Cerebellar nuclear complex (tissue), 1 donor: ENCODE results near the gene MACROD2.

Source experiments
- DNase-seq, 2 experiments: peaks; one replicate each; lab custom pipeline; 2025; lab: John Stamatoyannopoulos, UW

Gene MACROD2

DNA sequence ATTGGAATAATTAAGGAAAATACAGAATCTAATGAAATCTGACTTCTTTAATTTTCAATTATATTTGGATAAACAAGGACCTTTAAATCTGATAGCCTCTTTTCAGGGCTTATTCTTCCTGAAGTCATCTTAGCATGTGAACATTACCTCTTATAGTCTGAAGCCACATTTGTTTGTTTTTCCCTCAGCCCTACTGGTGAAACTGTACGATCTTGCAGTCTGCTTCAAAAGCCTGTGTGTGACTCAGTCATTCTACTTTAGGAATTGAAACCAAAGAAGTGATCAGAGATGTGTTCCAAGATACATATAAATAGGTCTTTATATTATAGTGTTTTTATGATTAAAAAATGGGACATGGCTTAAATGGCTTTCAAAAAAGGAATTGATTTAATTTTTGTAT, 67.5 kb downstream of the MACROD2 start:
- no peak for DNase-seq

DNA sequence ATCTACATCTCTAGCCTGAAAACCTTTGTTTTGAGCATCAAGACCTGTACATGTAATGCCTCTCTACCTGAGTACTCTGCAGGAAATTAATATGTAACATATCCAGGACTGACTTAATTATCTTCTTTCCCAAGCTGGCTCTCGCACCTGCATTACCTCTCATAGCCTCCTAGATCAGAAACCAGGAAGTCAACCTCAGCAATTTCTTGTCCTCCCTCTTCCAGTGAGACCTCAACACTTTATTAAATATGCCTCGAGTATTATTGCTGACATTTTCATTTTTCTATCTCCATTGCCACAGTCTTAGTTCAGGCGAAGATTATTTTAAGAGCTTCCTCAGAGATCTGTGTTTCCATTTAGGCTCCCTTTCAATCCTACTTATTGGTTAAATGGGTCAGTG, 69.0 kb downstream of the MACROD2 start:
- DNase-seq, result no peak

DNA sequence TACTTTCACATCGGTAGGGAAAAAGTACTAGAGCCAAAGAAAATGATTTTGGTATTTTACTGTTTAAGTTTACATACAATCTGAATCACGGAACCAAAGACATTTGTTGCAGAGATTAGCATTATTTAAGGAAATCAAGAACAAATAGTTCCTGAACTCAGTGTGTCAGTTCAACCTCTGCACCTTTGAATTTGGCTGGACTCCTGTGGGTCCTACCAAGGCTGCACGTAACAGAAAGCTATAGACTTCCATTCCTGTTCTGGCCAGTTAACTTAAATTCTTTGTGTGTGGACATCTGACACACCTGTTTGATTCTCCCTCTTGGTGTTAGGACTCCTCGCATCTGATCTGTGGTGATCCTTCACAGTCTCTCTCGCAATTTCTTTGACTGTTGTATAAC, 69.6 kb downstream of the MACROD2 start:
- no peak for DNase-seq

DNA sequence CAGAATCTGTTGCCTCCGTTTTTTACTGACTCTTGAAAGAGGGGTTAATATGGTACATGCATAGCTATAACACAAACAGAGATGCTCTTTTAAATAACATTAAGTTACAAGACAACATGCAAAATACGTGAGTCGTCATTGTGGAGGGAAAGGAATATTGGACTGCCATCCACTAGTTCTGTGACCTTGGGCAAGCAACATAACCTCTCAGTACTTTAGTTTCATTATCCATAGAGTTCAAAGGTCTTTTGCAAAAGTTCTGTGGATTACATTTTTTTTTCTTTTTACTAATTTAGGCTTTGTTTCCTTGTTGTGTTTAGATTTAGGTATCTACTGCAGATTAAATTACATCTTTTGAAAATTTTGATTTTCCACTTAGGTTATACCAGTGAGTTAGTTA, 70.5 kb downstream of the MACROD2 start:
- DNase-seq, result no peak

DNA sequence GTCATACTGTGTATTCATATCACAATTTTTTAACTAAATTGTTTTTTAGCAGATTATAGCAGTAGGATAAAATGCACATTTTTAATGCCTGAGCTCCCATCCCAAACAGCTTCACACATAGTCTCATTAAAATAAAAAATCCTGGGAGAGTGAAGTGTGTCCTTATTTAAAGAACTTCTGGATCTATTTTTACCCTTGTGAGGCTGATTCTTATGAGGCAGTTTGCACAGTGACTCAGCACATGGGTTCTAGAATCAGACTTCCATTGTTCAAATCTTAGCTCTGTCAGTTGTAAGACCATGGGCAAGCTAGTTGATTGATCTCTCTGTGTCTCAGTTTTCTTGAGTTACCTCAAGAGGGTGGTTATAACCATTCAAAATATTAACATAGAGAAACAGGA, 72.3 kb downstream of the MACROD2 start:
- DNase-seq, result no peak

DNA sequence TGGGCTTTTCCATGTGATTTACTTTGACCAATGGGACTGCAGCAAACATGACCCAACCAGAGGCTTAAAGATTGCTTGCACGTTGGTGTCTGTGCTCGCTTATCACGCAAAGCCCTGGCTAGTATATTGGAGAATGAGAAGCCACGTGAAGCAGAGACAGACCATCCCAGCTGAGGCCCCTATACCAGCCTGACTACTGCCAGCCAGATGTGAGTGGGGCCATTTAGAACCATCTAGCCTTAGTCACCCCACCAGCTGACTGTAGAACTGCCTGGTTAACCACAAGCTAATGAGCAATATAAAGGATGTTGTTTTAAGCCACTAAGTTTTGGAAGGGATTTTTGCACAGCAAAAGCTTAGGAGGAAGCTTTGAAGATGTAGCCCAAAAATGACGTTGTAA, 74.5 kb downstream of the MACROD2 start:
- DNase-seq, result no peak

DNA sequence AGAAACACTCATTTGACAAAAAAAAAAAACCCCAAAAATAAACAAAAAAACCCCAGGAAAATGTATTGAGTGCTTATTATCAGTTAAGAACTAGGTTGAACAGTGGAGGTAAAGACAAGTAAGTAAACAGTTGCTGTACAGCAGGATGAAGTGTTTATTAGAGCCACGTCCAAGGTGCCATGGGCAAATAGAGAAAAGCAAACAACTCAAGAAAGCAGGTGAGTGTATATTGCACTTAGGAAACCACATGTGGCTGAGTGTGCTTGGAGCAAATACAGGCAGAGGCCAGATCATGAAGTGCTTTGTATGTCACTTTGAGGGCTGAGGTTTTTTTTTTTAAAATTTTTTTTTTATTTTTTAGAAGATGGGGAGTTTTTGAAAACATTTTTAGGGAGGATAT, 98.3 kb downstream of the MACROD2 start:
- DNase-seq, result no peak

DNA sequence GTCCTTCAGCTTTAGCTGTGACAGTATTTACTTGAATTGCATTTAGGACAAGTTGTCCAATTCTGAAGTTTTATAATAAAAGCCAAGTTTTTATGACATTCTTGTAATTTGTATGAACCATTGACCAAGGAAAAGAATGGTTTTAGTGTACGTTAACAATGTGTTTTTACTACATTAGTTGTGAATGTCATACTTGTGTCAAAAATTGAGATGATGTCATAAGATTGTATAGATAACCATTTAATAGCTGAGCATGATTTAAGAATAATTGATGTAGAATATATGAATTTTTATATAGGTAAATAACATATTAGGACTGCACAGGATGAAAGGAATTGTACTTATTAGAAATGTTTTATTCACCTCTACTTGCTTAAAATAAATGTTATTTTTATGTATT, 102.9 kb downstream of the MACROD2 start:
- DNase-seq, result no peak

DNA sequence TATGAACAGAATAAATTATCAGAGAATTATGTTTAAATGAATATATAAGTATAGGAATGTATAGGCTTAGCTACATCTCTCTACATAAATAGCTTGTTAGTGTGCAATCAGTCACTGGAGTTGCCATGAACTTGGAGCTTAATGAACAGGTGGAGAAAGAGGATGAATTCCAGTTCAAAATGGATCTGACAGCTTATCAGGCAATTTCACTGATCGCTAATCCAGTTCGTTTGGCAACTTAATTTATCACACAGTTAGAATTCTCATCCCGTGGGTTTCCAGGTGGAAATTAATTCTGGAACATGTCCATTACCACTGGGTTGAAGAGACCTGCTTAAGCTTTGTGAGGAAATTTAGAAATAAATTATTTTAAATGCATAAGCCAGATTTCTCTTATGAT, 118.1 kb downstream of the MACROD2 start:
- DNase-seq, result no peak

DNA sequence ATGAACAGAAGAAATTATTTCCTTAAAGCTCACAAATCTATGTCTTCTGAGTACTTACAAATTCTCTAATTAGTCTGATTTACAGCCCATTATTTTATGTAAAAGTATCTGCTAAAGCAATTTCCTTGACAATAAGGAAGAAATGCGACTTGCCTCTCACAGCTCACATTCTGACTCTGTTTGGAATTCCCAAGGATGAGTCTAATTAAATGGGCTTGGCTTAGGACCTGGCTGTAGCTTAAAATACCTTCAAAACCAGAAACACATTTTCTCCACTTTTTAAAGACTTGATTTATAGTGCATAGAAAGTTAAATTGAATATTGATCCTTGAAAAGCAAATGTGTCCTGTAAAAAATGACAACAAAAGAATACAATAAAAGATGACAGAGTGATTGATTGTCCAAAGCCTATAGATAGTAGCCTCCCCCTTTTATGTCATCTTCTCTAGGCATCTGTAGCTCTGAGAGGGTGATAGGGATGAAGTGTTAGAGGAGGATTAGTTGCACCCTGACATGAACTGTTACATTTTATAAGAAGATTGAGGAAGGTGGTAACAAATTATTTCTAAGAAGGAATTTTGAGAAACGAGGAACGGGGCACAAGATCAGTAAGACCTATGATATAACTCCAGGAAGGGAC, 118.9 kb downstream of the MACROD2 start:
- no peak for DNase-seq

DNA sequence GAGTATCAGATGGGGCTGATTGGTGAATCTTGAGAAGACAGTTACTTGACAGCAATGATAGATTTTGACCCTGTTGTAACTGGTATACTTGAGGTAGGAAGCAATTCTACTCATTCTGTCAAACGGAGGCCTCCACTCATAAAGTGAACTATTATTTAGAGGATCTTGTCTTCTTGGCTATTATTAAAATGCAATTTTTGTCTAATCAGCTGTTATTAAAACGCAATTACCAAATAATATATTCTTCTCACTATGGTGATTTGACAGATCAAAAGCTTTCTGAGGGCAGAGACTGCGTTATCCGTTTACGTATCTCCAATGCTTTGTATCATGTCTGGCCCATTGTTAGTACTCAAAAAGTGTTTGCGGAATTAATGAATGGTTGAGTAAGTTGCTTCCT, 120.7 kb downstream of the MACROD2 start:
- no peak for DNase-seq

DNA sequence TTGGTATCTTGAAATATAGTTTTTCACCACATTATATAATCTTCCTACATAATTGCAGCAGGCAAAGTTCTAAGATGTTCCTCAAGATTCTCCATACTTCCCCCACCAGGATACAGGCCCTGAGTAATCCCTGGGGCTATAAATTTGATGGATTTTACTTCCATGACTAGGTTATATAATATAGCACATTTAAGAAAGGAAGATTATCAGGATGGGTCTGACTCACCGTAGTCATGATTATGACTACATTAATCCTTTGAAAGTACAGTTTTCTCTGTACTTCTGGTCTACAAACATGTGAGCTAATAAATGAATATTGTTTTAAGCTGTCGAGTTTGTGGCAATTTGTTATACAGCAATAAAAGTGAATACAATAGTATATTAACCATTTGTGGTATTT, 122.5 kb downstream of the MACROD2 start:
- DNase-seq, result no peak

DNA sequence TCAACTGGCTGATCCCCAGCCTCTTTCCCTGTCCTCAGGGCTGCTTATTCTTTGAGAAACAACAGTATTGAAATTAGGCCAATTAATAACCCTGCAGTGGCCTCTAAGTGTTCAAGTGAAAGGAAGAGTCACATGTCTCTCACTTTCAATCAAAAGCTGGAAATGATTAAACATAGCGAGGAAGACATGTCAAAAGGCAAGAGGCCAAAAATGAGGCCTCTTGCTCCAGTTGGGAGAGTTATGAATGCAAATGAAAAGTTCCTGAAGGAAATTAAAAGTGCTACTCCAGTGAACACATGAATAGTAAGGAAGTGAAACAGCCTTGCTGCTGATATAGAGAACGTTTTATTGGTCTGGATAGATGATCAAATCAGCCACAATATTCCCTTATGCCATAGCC, 131.5 kb downstream of the MACROD2 start:
- DNase-seq, result no peak

DNA sequence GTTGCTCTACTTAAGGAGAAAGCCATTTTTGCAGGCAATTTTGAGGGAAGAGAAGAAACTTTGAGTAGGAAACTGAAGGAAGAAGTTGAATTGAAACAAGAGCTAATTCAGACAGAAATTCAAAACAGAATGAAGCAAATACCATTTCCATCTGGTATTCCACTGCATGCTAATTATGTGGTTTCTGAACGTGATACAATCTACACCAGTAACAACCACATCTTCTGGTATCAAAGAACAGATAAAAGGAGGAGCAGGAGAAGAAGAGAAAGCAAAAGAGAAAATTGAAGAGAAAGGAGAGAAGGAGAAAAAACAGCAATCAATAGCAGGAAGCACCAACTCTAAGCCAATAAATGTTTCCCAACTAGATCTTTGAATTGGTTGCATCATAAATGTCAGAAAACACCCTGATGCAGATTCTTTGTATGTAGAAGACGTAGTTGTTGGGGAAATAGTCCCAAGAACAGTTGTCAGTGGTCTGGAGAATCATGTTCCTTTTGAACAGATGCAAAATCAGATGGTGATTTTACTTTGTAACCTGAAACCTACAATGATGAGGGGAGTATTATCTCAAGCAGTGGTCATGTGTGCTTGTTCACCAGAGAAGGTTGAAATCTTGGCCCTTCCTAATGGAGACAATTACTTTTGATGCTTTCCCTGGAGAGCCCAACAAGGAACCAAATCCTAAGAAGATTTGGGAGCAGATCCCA, 132.4 kb downstream of the MACROD2 start:
- DNase-seq, result no peak

DNA sequence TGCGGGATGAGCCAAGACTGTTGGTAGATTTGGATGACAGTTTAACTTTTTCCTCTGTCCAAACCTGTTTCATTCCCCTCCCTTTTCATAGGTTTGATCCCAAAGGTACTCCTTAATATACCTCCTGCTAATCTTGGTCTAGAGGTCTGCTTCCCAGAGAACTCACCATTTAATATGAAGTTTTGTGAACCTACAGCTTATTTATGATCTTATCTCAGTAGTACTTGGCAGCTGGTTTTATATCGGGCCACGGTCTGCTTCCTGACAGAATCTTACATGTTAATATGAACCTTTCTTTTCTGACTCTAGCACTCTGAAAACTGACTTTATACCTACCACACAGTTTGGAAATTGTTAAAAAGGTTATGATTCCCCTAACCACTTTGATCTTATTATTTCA, 138.7 kb downstream of the MACROD2 start:
- no peak for DNase-seq

DNA sequence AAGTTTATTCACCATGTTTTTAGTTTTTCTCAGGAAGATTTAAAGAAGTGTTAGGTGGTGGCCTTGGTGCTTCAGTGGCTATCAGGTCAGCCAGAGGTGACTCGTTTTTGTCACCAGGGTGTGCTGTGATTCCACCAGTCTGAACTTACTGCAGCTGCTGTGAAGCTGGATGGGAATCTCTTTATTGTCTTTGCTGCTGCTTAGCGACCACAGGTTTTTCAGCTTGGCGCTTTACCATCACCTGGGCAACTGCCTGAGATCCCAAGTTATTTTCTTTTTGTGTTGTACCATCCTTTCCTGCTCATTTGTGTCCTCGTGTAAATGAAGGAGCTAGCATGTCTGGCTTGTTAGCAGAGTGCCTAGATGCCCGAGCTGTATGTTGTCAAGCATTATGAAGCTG, 146.9 kb downstream of the MACROD2 start:
- DNase-seq, result no peak

DNA sequence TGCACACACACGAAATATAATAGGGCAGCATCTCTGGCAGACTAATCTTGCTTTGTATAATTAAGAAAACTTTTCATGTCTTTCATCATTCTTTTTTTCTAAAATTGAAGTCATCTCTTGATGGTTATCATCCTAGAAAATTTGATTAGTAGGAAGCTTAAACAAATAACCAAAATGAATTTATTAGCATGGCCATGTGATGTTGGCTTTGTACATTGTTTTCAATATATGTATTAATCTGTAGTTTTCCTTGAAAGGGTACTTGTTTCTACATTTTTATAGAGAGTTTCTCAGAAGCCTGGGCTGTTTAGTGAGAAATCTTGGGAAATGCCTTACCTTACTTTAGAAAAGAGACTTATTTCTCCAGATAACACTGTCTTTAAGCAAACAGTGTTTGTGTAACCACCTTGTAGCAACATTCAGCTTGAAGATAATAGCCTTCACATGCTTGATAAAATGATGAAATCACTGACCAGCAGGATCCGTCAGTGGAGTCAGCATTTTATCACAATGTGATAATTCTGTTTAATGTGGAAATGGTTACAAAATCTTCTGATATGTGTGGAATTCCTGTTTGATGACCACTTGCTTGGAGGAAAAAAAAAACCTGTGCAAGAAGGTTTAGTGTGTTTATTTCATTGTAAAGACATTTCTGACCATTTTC, 147.8 kb downstream of the MACROD2 start:
- DNase-seq, result no peak

DNA sequence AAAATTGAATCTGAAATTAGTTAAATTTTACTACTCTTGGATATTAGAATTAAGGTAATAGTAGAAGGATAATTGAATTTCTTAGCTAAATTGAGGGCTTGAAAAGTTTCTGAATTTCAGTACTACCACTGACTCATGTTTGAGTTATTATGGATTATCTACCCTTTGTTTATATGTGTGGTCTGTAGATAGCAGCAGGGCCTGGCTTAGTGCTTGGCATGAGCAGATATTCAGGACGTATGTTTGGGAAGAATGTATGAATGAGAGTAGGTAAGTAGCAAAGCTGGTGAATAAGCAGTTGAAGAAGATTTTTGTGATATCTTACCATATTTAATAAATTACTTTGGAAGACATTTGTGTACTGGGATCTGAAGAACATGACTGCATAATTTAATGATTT, 152.7 kb downstream of the MACROD2 start:
- no peak for DNase-seq

DNA sequence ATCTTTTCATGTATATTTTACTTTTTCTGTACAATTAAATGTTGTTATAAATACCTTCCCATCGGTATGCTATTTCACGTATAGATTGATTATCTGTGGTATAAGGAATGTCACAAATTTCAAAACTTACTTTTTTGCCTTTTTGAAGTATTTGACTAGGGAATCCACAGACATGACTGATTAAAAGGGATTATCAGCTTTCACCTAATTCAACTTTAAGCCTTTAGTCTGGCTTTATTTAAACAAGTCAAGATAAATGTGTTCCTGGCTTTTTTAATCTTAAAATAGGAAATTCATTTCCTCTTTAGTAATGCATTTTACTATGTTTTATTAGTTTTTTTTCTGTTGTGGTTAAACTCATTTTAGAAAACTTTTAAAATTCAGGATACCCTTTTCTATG, 160.0 kb downstream of the MACROD2 start:
- DNase-seq, result no peak

DNA sequence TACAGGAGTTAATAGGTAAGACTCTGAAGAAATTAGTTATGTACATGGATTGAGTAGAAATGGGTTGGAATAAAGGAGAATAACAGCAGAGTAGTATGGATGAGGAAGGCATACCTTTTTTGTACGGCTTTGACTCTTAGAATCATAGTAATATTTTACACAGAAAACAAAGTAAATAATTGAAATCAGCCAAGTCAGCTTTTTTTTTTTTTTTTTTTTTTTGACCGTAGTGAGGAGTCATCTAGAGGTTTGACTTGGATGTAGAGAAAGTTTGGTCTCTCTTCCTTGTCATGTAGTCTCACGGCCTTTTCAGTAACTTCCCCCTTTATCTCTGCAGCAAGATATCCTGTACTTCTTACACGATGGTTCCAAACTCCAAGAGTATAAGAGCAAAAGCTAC, 183.2 kb downstream of the MACROD2 start:
- DNase-seq, result no peak

DNA sequence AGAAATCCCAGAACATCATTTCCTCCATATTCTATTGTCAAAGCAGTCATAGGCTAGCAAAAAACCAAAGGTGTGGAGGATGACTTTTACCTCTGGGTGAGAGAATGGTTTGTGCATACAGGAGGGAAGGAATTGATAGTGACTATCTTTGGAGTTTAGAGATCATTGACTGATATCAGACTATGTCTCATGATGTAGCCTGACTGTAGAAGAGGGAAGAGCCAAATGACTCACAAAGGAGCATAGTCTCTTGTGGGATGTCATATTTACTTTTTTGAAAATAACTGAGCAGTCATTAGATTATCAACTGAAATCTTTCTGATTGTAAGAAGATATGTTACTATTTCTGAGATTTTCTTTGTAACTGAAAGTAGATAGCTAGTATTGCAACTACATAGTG, 183.6 kb downstream of the MACROD2 start:
- DNase-seq, result no peak

DNA sequence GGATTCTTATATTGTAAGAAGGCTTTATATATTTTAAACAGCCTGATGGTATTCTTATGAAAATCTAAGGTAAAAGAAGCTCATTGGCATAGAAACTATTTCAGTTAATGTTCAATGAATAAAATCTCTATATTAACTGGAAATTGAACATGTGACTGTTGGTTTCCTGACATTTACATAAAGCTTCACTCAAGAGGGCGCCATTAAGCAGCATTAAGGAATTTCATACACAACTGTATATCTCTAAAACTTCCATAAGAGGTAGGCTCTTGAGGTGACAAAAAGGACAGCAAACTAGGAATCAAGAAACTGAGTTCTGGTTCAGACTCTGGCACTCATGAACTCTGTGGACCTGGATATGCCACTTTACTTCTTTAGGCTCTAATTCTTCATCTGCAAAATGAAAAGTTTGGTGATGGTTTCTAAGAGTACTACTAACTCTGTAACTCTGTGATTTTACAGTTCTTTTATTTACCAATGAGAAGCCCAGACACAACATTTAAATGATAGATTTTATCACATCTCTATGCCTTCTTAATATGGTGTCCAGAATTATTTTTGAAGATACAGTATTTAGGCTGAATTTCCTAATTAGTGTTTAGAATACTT, 194.6 kb downstream of the MACROD2 start:
- no peak for DNase-seq

DNA sequence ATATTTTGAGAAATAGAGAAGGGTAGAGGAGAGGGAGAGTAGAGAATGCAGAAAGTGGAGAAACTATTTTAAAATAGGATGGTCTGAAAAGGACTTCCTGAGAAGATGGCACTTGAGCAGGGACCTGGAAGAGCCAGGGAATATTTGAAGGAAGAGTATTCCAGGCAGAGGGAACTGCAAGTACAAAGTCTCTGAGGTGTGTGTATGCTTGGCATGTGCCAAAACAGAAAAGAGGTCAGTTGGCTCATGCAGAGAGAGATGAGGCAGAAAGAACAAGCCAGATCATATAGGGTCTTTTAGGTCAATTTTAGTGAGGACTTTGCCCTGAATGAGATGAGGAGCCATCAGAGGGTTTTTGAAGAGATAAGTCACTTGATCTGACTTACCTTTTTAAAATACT, 196.2 kb downstream of the MACROD2 start:
- DNase-seq, result no peak
